Activated CD8-positive, alpha-beta T cell treated with anti-CD3 and anti-CD28 coated beads, Interleukin-2, amount 10 ng/mL, durations not matched to agents 7 days and 5 days (primary cell): ENCODE measurements around the gene AK2. TPM values are rescaled to one million over a fixed set of nuclear protein-coding genes. Genes with fewer than 3 reads are reported as not detected.
A peak's percentile ranks its signal among the peaks of the same experiment; 100 is the strongest.
"Not testable (repeated sequence)": the region's sequence is repeated elsewhere in the genome, so short reads cannot be mapped to it uniquely, and the experiment has no call there.

Source experiments
- ATAC-seq: fragments of 150-1000 bp; cut with Tn5 transposase; one replicate; pipeline ENCODE4 v1.10.0; 2021; ENCODE audit warnings: moderate library complexity
- CTCF ChIA-PET: fragments of 350-600 bp; sonication (Branson Sonifier 250); formaldehyde crosslinking; loops from one replicate; lab custom pipeline; 2021; ENCODE audit warnings: antibody characterized with exemption; lab: Charles Lee
- POLR2A ChIA-PET: fragments of 350-600 bp; sonication (Branson Sonifier 250); formaldehyde crosslinking; loops from one replicate; lab custom pipeline; 2021; ENCODE audit warnings: antibody characterized with exemption; lab: Charles Lee
- DNase-seq: peaks from one replicate; pipeline ENCODE4 v3.0.0-alpha.2; 2020
- H3K27ac Mint-ChIP-seq: one replicate; pipeline ENCODE4 v1.8.0; 2021; ENCODE audit warnings: mild to moderate bottlenecking, mixed read lengths
- H3K27me3 Mint-ChIP-seq: one replicate; pipeline ENCODE4 v1.8.0; 2021; ENCODE audit warnings: low read depth, mixed read lengths
- H3K36me3 Mint-ChIP-seq: one replicate; pipeline ENCODE4 v1.8.0; 2021; ENCODE audit warnings: low read depth, mixed read lengths
- H3K4me1 Mint-ChIP-seq: one replicate; pipeline ENCODE4 v1.8.0; 2021; ENCODE audit warnings: low read depth, mixed read lengths
- H3K4me3 Mint-ChIP-seq: one replicate; pipeline ENCODE4 v1.8.0; 2021; ENCODE audit warnings: mild to moderate bottlenecking, mixed read lengths
- H3K9me3 Mint-ChIP-seq: one replicate; pipeline ENCODE4 v1.8.0; 2022; ENCODE audit warnings: mixed read lengths; ENCODE audit not compliant: insufficient read depth
- total RNA-seq, 2 experiments: library from RNA; stranded (reverse); gene quantifications; one replicate each; pipeline ENCODE4 v1.2.3, GENCODE V29; 2021

The AK2 gene
- total RNA-seq, 2 experiments from 2014 or later, result 206 to 215 TPM

- Mint-ChIP-seq H3K36me3 (no peaks in the 10 kb centered on the region), H3K27me3 (peaks cover 18% of the 10 kb centered on the region), H3K9me3 (no peaks in the 10 kb centered on the region), H3K4me1 (peaks cover 12% of the 10 kb centered on the region), H3K27ac (no peak overlapping the region), H3K4me3 (no peak overlapping the region)
- ChIA-PET CTCF (interaction anchor here (0.8 to 1.9 kb wide), 5 partner anchors 8 to 360 kb away, joined by 3 to 5 read pairs (median 4); no protein-coding TSS in a partner anchor), POLR2A (interaction anchor here (0.6 kb wide), 1 partner anchor 23 kb away, joined by 3 read pairs; no protein-coding TSS in a partner anchor)
- ATAC-seq, result no peak
- DNase-seq, result no peak
These were observed 36.0 kb upstream of the AK2 start for GRCh38 chr1:33072707-33073106.

- CTCF ChIA-PET, result interaction anchor here (1.0 to 1.9 kb wide), 2 partner anchors 12 to 16 kb away, joined by 3 to 4 read pairs; no protein-coding TSS in a partner anchor
- no peak for ATAC-seq
These were observed 33.9 kb upstream of the AK2 start for GRCh38 chr1:33070628-33071027.

GRCh38 chr1:33068108-33068507 lies 31.4 kb upstream of the AK2 start:
- POLR2A ChIA-PET, H3K27ac Mint-ChIP-seq, ATAC-seq, H3K4me1 Mint-ChIP-seq, H3K4me3 Mint-ChIP-seq, DNase-seq: not testable (repeated sequence)
- Mint-ChIP-seq H3K9me3 (peaks cover 37% of the 10 kb centered on the region), H3K27me3 (peaks cover 27% of the 10 kb centered on the region), H3K36me3 (peaks cover 13% of the 10 kb centered on the region)
- CTCF ChIA-PET, result interaction anchor here (0.6 kb wide), 1 partner anchor 60 kb away, joined by 3 read pairs; no protein-coding TSS in a partner anchor

More at GRCh38 chr1:33070628-33071027, 33.9 kb upstream of the AK2 start:
- no peak overlapping the region for H3K4me3 Mint-ChIP-seq
- peaks cover 12% of the 10 kb centered on the region for H3K4me1 Mint-ChIP-seq
- POLR2A ChIA-PET, result no interaction called here
- peaks cover 25% of the 10 kb centered on the region for H3K27me3 Mint-ChIP-seq
- DNase-seq, result no peak
- peaks cover 13% of the 10 kb centered on the region for H3K9me3 Mint-ChIP-seq
- peaks cover under 1% of the 10 kb centered on the region for H3K36me3 Mint-ChIP-seq
- H3K27ac Mint-ChIP-seq, result peak overlapping the region; percentile 34

GRCh38 chr1:33066477-33066876 lies 29.8 kb upstream of the AK2 start:
- H3K27me3 Mint-ChIP-seq, result peaks cover 27% of the 10 kb centered on the region
- H3K9me3 Mint-ChIP-seq, result peaks cover 50% of the 10 kb centered on the region
- DNase-seq, H3K27ac Mint-ChIP-seq, POLR2A ChIA-PET, ATAC-seq, H3K4me1 Mint-ChIP-seq, H3K4me3 Mint-ChIP-seq: not testable (repeated sequence)
- CTCF ChIA-PET, result interaction anchor here (3.2 kb wide), 1 partner anchor 10 kb away, joined by 11 read pairs; no protein-coding TSS in a partner anchor
- peaks cover 14% of the 10 kb centered on the region for H3K36me3 Mint-ChIP-seq

- Mint-ChIP-seq H3K36me3 (peaks cover 14% of the 10 kb centered on the region), H3K9me3 (peaks cover 50% of the 10 kb centered on the region), H3K4me3 (no peak overlapping the region), H3K27me3 (peaks cover 24% of the 10 kb centered on the region), H3K4me1 (no peaks in the 10 kb centered on the region), H3K27ac (no peak overlapping the region)
- POLR2A ChIA-PET, result no interaction called here
- ATAC-seq (no peak), DNase-seq (no peak)
- CTCF ChIA-PET, result interaction anchor here (3.2 kb wide), 1 partner anchor 9 kb away, joined by 11 read pairs; no protein-coding TSS in a partner anchor
These were observed 28.6 kb upstream of the AK2 start for GRCh38 chr1:33065301-33065700.

- H3K27ac Mint-ChIP-seq, H3K4me1 Mint-ChIP-seq, ATAC-seq, H3K4me3 Mint-ChIP-seq, POLR2A ChIA-PET, DNase-seq: not testable (repeated sequence)
- peaks cover 14% of the 10 kb centered on the region for H3K36me3 Mint-ChIP-seq
- peaks cover 16% of the 10 kb centered on the region for H3K27me3 Mint-ChIP-seq
- peaks cover 50% of the 10 kb centered on the region for H3K9me3 Mint-ChIP-seq
- CTCF ChIA-PET, result interaction anchor here (3.2 kb wide), 1 partner anchor 8 kb away, joined by 11 read pairs; no protein-coding TSS in a partner anchor
These were observed 27.6 kb upstream of the AK2 start for GRCh38 chr1:33064284-33064683.

GRCh38 chr1:33061834-33062233 lies 25.2 kb upstream of the AK2 start:
- Mint-ChIP-seq H3K27ac (no peak overlapping the region), H3K4me1 (no peaks in the 10 kb centered on the region), H3K36me3 (peaks cover 14% of the 10 kb centered on the region), H3K4me3 (no peak overlapping the region), H3K9me3 (peaks cover 46% of the 10 kb centered on the region), H3K27me3 (peaks cover 7% of the 10 kb centered on the region)
- DNase-seq, result no peak
- ChIA-PET CTCF (no interaction called here), POLR2A (interaction anchor here (1.0 kb wide), 1 partner anchor 84 kb away, joined by 3 read pairs; no protein-coding TSS in a partner anchor)
- ATAC-seq, result no peak

- CTCF ChIA-PET, result interaction anchor here (0.6 to 1.7 kb wide), 3 partner anchors 26 to 127 kb away, joined by 3 to 9 read pairs (median 4); no protein-coding TSS in a partner anchor
- no peak for ATAC-seq
- DNase-seq, result no peak
- peaks cover 2% of the 10 kb centered on the region for H3K4me1 Mint-ChIP-seq
- H3K27me3 Mint-ChIP-seq, result peaks cover 7% of the 10 kb centered on the region
- no peak overlapping the region for H3K4me3 Mint-ChIP-seq
- peaks cover 13% of the 10 kb centered on the region for H3K36me3 Mint-ChIP-seq
- POLR2A ChIA-PET, result no interaction called here
- H3K9me3 Mint-ChIP-seq, result peaks cover 37% of the 10 kb centered on the region
- H3K27ac Mint-ChIP-seq, result no peak overlapping the region
These were observed 23.9 kb upstream of the AK2 start for GRCh38 chr1:33060579-33061083.

- Mint-ChIP-seq H3K4me3 (no peak overlapping the region), H3K36me3 (no peaks in the 10 kb centered on the region)
These were observed 20.4 kb upstream of the AK2 start for GRCh38 chr1:33057095-33057494.

GRCh38 chr1:33056426-33056825 lies 19.7 kb upstream of the AK2 start:
- Mint-ChIP-seq H3K9me3 (no peaks in the 10 kb centered on the region), H3K4me3 (no peak overlapping the region), H3K36me3 (no peaks in the 10 kb centered on the region), H3K27ac (no peak overlapping the region), H3K4me1 (peaks cover 8% of the 10 kb centered on the region), H3K27me3 (peaks cover 5% of the 10 kb centered on the region)
- no peak for DNase-seq
- ChIA-PET POLR2A (interaction anchor here (0.6 to 0.9 kb wide), 2 partner anchors 24 to 104 kb away, joined by 3 to 4 read pairs; no protein-coding TSS in a partner anchor), CTCF (interaction anchor here (0.6 to 4.5 kb wide), 7 partner anchors 10 to 169 kb away, joined by 3 to 101 read pairs (median 4); partner anchors contain the start of gene HPCA)
- no peak for ATAC-seq

More at GRCh38 chr1:33057095-33057494, 20.4 kb upstream of the AK2 start:
- Mint-ChIP-seq H3K27me3 (peaks cover 5% of the 10 kb centered on the region), H3K27ac (no peak overlapping the region), H3K9me3 (peaks cover 5% of the 10 kb centered on the region), H3K4me1 (peaks cover 8% of the 10 kb centered on the region)
- ATAC-seq (no peak), DNase-seq (no peak)
- ChIA-PET POLR2A (interaction anchor here (0.9 kb wide), 1 partner anchor 24 kb away, joined by 4 read pairs; no protein-coding TSS in a partner anchor), CTCF (interaction anchor here (1.8 to 4.5 kb wide), 3 partner anchors 9 to 123 kb away, joined by 5 to 101 read pairs (median 11); no protein-coding TSS in a partner anchor)

- Mint-ChIP-seq H3K4me3 (no peak overlapping the region), H3K36me3 (peaks cover 1% of the 10 kb centered on the region), H3K27ac (no peak overlapping the region), H3K9me3 (no peaks in the 10 kb centered on the region), H3K4me1 (peaks cover 12% of the 10 kb centered on the region), H3K27me3 (peaks cover 3% of the 10 kb centered on the region)
- DNase-seq (peak; percentile 50), ATAC-seq (peak; percentile 65)
- POLR2A ChIA-PET, result no interaction called here
- CTCF ChIA-PET, result interaction anchor here (0.6 to 4.5 kb wide), 23 partner anchors 9 to 343 kb away, joined by 3 to 101 read pairs (median 4); no protein-coding TSS in a partner anchor
These were observed 18.7 kb upstream of the AK2 start for GRCh38 chr1:33055210-33056008.
